Esophagus muscularis mucosa (tissue), 4 donors: ENCODE results near the gene ABHD17B. TPM values are rescaled to one million over a fixed set of nuclear protein-coding genes. Genes with fewer than 3 reads are reported as not detected.

Experiments used
- DNase-seq: peaks from one replicate; pipeline ENCODE4 v3.0.0-alpha.2; 2017; ENCODE audit errors: extremely low spot score
- H3K27ac ChIP-seq, 4 donors: fragments of 200-600 bp; sonication (generic); replicated peaks in 1 of 4; 1 replicate in 3 of 4; 2 replicates in 1 of 4; pipeline ENCODE4 v1.5.1; 2016 to 2019; ENCODE audit warnings: mild to moderate bottlenecking in 1 of 4
- H3K27me3 ChIP-seq, 4 donors: fragments of 200-600 bp; sonication (generic); one replicate each; pipeline versions ENCODE4 v1.5.1 to v1.6.0; 2016 to 2019
- H3K36me3 ChIP-seq, 4 donors: fragments of 200-600 bp; sonication (generic); one replicate each; pipeline ENCODE4 v1.5.1; 2016 to 2019
- H3K4me1 ChIP-seq, 4 donors: fragments of 200-600 bp; sonication (generic); one replicate each; pipeline ENCODE4 v1.5.1; 2016 to 2019
- H3K4me3 ChIP-seq, 4 donors: fragments of 200-600 bp; sonication (generic); 1 replicate in 2 of 4; 2 replicates in 2 of 4; pipeline ENCODE4 v1.5.1; 2016 to 2019; ENCODE audit warnings: mild to moderate bottlenecking in 4 of 4, moderate library complexity in 1 of 4
- H3K9me3 ChIP-seq, 4 donors: fragments of 200-600 bp; sonication (generic); 1 replicate in 3 of 4; 2 replicates in 1 of 4; pipeline ENCODE4 v1.5.1; 2016 to 2019
- EP300 ChIP-seq: sonication (generic); formaldehyde crosslinking; IDR thresholded peaks from one replicate; pipeline ENCODE4 v1.6.1; 2017; ENCODE audit warnings: antibody characterized with exemption
- POLR2A ChIP-seq: fragments of 450-650 bp; IDR thresholded peaks from one replicate; pipeline ENCODE4 v1.6.1; 2017; ENCODE audit warnings: antibody characterized with exemption, moderate library complexity, mild to moderate bottlenecking, low read depth
- POLR2AphosphoS5 ChIP-seq, 2 donors: sonication (generic); formaldehyde crosslinking; IDR thresholded peaks; one replicate each; pipeline ENCODE4 v1.6.1; 2017; ENCODE audit warnings: antibody characterized with exemption in 2 of 2
- WGBS: methylation state at CpG from one replicate; pipeline ENCODE4 v1.1.5; 2018; 5-methylcytosine and 5-hydroxymethylcytosine counted together
- intact Hi-C: fragments of 100-400 bp; cut with DNase I; formaldehyde crosslinking; loops from one replicate; pipeline ENCODE4 v1.15.1; 2023
- total RNA-seq, 4 donors: library from RNA; depleted of rRNA; stranded (reverse); fragments of >200 nt; gene quantifications; one replicate each; pipeline versions ENCODE4 v1.1.0 to v1.2.1, GENCODE V29; 2016
- TF ChIP-seq, protein P1 (sequence below), 3 experiments: fragments of 200-600 bp in 2 of 3; fragments of 450-650 bp in 1 of 3; sonication (generic) in 2 of 3; IDR thresholded peaks; one replicate each; pipeline ENCODE4 v1.5.1; 2017 to 2019; ENCODE audit warnings: antibody characterized with exemption in 3 of 3, mild to moderate bottlenecking in 2 of 3, moderate library complexity in 1 of 3

The ABHD17B gene
- total RNA-seq, 4 donors from 2014 or later, result 10.4 to 20.4 (median 16.4) TPM

- Histone ChIP-seq H3K27ac (peak overlapping the region; percentile 89 to 97 (median 92)), H3K36me3 (no peaks in the 10 kb centered on the region), H3K27me3 (no peaks in the 10 kb centered on the region), H3K9me3 (no peaks in the 10 kb centered on the region), H3K4me3 (peak overlapping the region; percentile 70 to 94 (median 84)), H3K4me1 (peaks cover 33 to 42% (median 40%) of the 10 kb centered on the region in 4 donors)
- intact Hi-C loops, result no loop called here
- 1% methylated on average over 9 of the region's 9 CpGs for WGBS
- no peak for DNase-seq
- no peak for TF ChIP-seq POLR2AphosphoS5 (IDR thresholded peaks at IDR 0.05)
- TF ChIP-seq, protein P1, sequence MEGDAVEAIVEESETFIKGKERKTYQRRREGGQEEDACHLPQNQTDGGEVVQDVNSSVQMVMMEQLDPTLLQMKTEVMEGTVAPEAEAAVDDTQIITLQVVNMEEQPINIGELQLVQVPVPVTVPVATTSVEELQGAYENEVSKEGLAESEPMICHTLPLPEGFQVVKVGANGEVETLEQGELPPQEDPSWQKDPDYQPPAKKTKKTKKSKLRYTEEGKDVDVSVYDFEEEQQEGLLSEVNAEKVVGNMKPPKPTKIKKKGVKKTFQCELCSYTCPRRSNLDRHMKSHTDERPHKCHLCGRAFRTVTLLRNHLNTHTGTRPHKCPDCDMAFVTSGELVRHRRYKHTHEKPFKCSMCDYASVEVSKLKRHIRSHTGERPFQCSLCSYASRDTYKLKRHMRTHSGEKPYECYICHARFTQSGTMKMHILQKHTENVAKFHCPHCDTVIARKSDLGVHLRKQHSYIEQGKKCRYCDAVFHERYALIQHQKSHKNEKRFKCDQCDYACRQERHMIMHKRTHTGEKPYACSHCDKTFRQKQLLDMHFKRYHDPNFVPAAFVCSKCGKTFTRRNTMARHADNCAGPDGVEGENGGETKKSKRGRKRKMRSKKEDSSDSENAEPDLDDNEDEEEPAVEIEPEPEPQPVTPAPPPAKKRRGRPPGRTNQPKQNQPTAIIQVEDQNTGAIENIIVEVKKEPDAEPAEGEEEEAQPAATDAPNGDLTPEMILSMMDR (IDR thresholded peaks at IDR 0.05), result no peak
- no peak for TF ChIP-seq POLR2A
- TF ChIP-seq EP300, result no peak
Measured at GRCh38 chr9:71911908-71912335, 929 bp upstream of the ABHD17B start.

DNA sequence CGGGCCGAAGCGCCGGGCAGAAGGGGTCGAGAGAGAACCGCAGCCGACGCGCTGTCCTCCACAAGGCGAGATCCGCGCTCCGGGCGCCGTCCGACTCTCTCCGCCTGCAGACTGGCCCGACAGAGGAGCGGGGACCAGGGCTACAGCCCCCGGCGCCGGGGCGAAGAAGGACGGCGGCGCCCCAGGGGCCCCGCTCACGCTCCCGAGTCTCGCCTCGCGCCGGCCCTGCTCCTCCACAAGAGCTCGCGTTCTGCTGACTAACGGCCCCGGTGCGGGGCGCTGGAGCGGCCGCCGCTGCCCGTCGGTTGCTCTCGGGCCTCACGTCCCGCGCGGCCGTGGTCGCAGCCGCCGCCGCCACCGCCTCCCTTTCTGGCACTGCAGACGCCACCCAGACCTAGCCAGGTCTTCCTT lies 338 bp downstream of the ABHD17B start:
- no peak for DNase-seq
- Histone ChIP-seq H3K27ac (peak overlapping the region; percentile 89 to 97 (median 92)), H3K4me1 (peaks cover 33 to 45% (median 39%) of the 10 kb centered on the region in 4 donors), H3K4me3 (peak overlapping the region; percentile 70 to 94 (median 84)), H3K27me3 (no peaks in the 10 kb centered on the region), H3K9me3 (no peaks in the 10 kb centered on the region), H3K36me3 (no peaks in the 10 kb centered on the region)
- intact Hi-C loops, result no loop called here
- WGBS, result 0% methylated on average over 34 of the region's 56 CpGs
- TF ChIP-seq, protein P1 (IDR thresholded peaks at IDR 0.05), result no peak
- TF ChIP-seq POLR2AphosphoS5 (IDR thresholded peaks at IDR 0.05) (no peak), EP300 (no peak), POLR2A (no peak)

GRCh38 chr9:71909887-71910649 lies 925 bp downstream of the ABHD17B start:
- H3K4me1 ChIP-seq, result peaks cover 33 to 45% (median 39%) of the 10 kb centered on the region in 4 donors
- TF ChIP-seq, protein P1 (IDR thresholded peaks at IDR 0.05), result no peak
- TF ChIP-seq EP300 (no peak), POLR2AphosphoS5 (IDR thresholded peaks at IDR 0.05) (no peak), POLR2A (no peak)
- intact Hi-C loops, result no loop called here
- peak; percentile 92 for DNase-seq
- peak overlapping the region; percentile 89 to 97 (median 92) for H3K27ac ChIP-seq
- H3K27me3 ChIP-seq, result no peaks in the 10 kb centered on the region
- no peaks in the 10 kb centered on the region for H3K36me3 ChIP-seq
- no peaks in the 10 kb centered on the region for H3K9me3 ChIP-seq
- peak overlapping the region; percentile 70 to 94 (median 84) for H3K4me3 ChIP-seq
- WGBS, result under 1% methylated on average over 32 of the region's 47 CpGs

DNA sequence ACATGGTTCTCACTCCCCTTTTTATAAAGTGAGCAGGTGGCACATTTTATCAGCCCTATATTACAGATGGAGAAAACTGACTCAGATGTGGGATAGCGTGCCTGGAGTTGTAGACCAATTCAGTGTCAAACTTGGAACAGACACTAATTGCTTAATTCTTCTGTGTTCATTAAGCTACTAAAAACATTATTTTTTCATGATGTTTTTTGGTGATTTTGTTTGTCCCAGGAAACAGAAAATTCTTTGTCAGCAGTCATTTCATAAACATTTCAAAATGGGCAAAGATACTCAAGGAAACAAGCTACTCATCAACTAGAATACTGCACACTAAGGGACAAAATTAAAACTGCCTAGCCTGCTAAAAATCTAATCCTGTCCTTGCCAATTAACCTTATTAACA lies 2.2 kb downstream of the ABHD17B start:
- Histone ChIP-seq H3K9me3 (no peaks in the 10 kb centered on the region), H3K36me3 (no peaks in the 10 kb centered on the region), H3K4me3 (peak overlapping the region; percentile 70 to 94 (median 84)), H3K27me3 (no peaks in the 10 kb centered on the region), H3K4me1 (peaks cover 36 to 47% (median 37%) of the 10 kb centered on the region in 4 donors), H3K27ac (no peak overlapping the region)
- no peak for DNase-seq
- intact Hi-C loops, result no loop called here
- 71% methylated on average over 1 of the region's 1 CpG for WGBS
- no peak for TF ChIP-seq EP300
- TF ChIP-seq POLR2A, result no peak
- TF ChIP-seq POLR2AphosphoS5 (IDR thresholded peaks at IDR 0.05), result no peak
- TF ChIP-seq, protein P1 (IDR thresholded peaks at IDR 0.05), result no peak
